Measurements from ENCODE around the gene DMPK.

GRCh38 chr19:45766296-45766868, 15.9 kb downstream of the DMPK start:
- no peak for TF ChIP-seq EZH2phosphoT487 (IDR thresholded peaks at IDR 0.05; ENCODE audit: insufficient read depth, low read depth)
- TF ChIP-seq EZH2 (IDR thresholded peaks at IDR 0.05; ENCODE audit: insufficient read depth, poor library complexity, severe bottlenecking): no peak
